Bronchial epithelial cell (primary cell): ENCODE data around the gene ERICH2. TPM values are rescaled to one million over a fixed set of nuclear protein-coding genes. Genes with fewer than 3 reads are reported as not detected.

Experiments
- DNase-seq: peaks from one replicate; pipeline ENCODE4 v3.0.0-alpha.2; 2010; ENCODE audit warnings: low read depth
- FAIRE-seq: peaks from 2 replicates; lab custom pipeline; 2011; peaks lifted over from hg19 to GRCh38; lab: Jason Lieb, UNC
- H3K27me3 ChIP-seq: 2 replicates; pipeline ENCODE4 v1.5.1; 2011; ENCODE audit warnings: low read length; ENCODE audit not compliant: control insufficient read depth, insufficient read depth
- H3K36me3 ChIP-seq: 2 replicates; pipeline ENCODE4 v1.5.1; 2011; ENCODE audit warnings: low read length; ENCODE audit not compliant: control insufficient read depth, insufficient read depth
- H3K4me3 ChIP-seq: 2 replicates; pipeline ENCODE4 v1.5.1; 2011; ENCODE audit warnings: mild to moderate bottlenecking, low read depth, low read length, control low read depth
- total RNA-seq: library from RNA; depleted of rRNA; stranded (reverse); fragments of >200 nt; gene quantifications from 2 replicates; pipeline ENCODE4 v1.2.1, GENCODE V29; 2014
- TF ChIP-seq, protein P1 (sequence below): IDR thresholded peaks from 2 replicates; pipeline ENCODE4 v1.5.1; 2011; ENCODE audit warnings: mild to moderate bottlenecking, moderate library complexity, low read length, control low read depth, inconsistent platforms; ENCODE audit not compliant: insufficient read depth, severe bottlenecking

Gene ERICH2
- total RNA-seq, 1 donor from 2014 or later: 4.7 TPM

DNA sequence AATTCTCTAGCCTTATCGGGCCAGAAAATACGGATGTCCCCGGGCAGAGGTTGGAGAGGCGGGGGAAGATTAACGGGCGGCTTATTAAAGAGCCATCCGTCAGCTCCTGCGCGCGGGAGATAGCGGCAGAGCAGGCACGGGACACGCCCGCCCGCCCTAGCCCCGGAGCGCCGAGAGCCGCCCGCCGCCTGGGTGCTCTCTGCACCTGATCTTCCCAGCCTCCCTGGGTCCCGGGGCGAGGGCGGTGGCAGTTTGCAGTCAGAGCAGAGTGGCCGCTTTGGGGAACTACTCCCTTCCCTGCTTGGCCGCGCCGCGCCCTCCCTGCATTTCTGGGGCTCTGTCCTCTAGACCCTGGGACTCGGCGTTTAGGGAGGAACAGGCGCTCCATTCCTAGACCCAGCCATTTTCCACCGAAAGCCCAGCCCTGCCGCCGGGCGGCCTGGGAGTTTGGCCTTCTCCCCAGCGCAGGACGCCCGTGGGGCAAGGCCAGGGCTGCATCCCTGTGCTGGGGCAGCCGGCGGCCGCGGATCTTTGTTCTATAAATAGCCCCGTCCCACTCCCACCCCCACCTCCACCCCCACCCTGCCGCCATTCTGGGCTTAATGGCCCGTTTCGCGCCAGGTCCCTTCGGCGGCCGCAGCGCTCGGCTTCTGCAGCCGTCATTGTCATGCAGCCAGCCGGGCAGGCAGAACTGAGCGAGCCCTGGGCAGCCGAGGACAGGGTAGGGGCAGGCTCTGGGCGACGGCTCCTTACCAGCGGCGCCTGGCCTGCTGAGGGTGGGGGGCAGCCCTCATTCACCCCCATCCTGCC, 53.1 kb downstream of the ERICH2 start:
- Histone ChIP-seq H3K4me3 (no peak overlapping the region), H3K27me3 (peaks cover 62% of the 10 kb centered on the region), H3K36me3 (no peaks in the 10 kb centered on the region)
- TF ChIP-seq, protein P1, sequence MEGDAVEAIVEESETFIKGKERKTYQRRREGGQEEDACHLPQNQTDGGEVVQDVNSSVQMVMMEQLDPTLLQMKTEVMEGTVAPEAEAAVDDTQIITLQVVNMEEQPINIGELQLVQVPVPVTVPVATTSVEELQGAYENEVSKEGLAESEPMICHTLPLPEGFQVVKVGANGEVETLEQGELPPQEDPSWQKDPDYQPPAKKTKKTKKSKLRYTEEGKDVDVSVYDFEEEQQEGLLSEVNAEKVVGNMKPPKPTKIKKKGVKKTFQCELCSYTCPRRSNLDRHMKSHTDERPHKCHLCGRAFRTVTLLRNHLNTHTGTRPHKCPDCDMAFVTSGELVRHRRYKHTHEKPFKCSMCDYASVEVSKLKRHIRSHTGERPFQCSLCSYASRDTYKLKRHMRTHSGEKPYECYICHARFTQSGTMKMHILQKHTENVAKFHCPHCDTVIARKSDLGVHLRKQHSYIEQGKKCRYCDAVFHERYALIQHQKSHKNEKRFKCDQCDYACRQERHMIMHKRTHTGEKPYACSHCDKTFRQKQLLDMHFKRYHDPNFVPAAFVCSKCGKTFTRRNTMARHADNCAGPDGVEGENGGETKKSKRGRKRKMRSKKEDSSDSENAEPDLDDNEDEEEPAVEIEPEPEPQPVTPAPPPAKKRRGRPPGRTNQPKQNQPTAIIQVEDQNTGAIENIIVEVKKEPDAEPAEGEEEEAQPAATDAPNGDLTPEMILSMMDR: no peak
- FAIRE-seq (no peak), DNase-seq (no peak)

DNA sequence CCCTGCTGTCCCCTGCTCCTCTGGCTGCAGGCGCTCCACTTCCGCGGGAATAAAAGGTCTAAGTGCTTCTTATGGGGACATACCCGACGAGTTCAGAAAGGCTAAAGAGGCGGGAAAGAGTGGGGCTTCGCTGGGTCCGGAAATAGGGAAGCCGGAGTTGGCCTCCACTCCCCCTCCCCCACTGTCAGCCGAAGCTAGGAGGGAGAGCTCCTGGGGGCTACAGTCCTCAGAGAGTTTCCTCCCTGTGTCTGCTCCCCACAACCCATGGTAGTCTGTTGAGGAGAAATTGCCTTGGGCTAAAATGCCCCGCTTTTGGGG, 53.7 kb downstream of the ERICH2 start:
- DNase-seq: no peak
- Histone ChIP-seq H3K27me3 (peaks cover 56% of the 10 kb centered on the region), H3K4me3 (no peak overlapping the region)

GRCh38 chr2:170824526-170825015, 54.4 kb downstream of the ERICH2 start:
- FAIRE-seq: no peak
- Histone ChIP-seq H3K4me3 (no peak overlapping the region), H3K27me3 (peaks cover 50% of the 10 kb centered on the region), H3K36me3 (no peaks in the 10 kb centered on the region)
- TF ChIP-seq, protein P1: no peak
- DNase-seq: no peak

More for the DNA sequence above, 53.7 kb downstream of the ERICH2 start:
- TF ChIP-seq, protein P1: no peak
- no peaks in the 10 kb centered on the region for H3K36me3 ChIP-seq
- FAIRE-seq: no peak

DNA sequence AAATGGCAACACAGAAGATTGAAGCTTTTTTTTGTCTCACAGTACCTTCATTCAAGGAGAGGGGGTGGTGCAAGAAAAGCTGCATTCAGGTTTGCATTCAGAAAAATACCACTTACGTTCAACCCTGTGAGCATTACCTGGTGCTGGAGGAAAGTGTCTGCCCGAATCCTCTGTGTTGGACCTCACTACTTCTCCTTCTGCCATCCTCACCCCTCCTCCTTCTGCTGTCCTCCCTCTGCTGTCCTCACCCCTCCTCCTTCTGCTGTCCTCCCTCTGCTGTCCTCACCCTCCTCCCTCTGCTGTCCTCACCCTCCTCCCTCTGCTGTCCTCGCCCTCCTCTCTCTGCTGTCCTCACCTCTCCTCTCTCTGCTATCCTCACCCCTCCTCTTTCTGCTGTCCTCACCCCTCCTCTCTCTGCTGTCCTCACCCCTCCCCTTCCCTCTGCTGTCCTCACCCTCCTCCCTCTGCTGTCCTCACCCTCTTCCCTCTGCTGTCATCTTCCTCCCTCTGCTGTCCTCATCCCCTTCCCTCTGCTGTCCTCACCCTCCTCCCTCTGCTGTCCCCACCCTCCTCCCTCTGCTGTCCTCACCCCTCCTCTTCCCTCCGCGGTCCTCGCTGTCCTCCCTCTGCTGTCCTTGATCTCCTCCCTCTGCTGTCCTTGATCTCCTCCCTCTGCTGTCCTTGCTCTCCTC, 57.8 kb downstream of the ERICH2 start:
- H3K36me3 ChIP-seq: no peaks in the 10 kb centered on the region
- no peak overlapping the region for H3K4me3 ChIP-seq
- peaks cover 19% of the 10 kb centered on the region for H3K27me3 ChIP-seq
- DNase-seq: no peak
- no peak for FAIRE-seq
- TF ChIP-seq, protein P1: no peak

GRCh38 chr2:170828533-170828916, 58.3 kb downstream of the ERICH2 start:
- TF ChIP-seq, protein P1: no peak
- no peaks in the 10 kb centered on the region for H3K36me3 ChIP-seq
- H3K4me3 ChIP-seq: no peak overlapping the region
- FAIRE-seq: no peak
- DNase-seq: no peak
- peaks cover 16% of the 10 kb centered on the region for H3K27me3 ChIP-seq
